Stimulated activated CD4-positive, alpha-beta T cell treated with anti-CD3 and anti-CD28 coated beads, Interleukin-12 subunit alpha, Interleukin-12 subunit beta, amount 100 ng/mL, for 48 hours (primary cell): ENCODE data around the gene RASL10B.

ENCODE experiments used
- DNase-seq, 3 donors: peaks; one replicate each; pipeline ENCODE4 v3.0.0-alpha.2; 2020; ENCODE audit warnings: low read depth in 2 of 3, low spot score in 1 of 3

The RASL10B gene

GRCh38 chr17:35716897-35717465 is 14.5 kb upstream of the RASL10B start:
- DNase-seq: no peak

DNA sequence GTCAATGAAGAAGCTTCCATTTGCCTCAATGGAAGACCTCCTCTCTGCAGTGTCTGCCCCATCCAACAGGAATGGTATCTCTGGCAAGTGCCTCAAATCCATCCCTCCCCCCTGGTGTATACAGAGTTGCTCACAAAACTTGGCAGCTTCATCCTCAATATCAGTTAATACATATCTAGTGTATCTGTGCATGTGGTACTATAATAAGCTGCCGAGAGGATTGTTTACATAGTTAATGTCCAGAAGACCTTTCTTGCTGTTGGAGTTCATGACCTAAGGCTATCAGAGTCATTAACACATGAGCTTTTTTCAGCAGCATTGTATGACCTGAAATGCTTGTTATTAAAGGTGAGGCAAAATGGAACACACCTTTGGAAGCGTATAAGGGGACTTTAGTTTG is 14.0 kb upstream of the RASL10B start:
- no peak for DNase-seq

GRCh38 chr17:35723735-35724134 is 7.7 kb upstream of the RASL10B start:
- DNase-seq: no peak

DNA sequence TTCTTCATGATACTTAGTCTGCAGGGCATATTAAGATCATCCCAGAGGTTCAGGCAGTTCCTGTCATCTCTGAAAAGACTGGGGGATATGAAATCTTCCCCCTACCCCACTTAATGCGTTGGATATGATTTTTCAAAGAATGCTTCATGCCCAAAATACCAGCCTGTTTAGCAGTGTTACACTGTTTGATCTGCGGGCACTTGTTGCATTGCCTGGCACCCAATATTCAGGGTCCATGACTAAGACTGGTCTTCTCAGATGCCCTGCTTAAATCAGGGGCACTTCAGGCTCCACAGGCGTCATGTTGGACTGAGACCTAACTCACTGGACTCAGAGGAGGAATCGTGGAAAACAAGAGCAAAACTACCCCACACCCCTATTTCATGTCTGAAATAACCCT is 6.4 kb upstream of the RASL10B start:
- no peak for DNase-seq

- DNase-seq: no peak
Observed at GRCh38 chr17:35725802-35726126, 5.7 kb upstream of the RASL10B start.

DNA sequence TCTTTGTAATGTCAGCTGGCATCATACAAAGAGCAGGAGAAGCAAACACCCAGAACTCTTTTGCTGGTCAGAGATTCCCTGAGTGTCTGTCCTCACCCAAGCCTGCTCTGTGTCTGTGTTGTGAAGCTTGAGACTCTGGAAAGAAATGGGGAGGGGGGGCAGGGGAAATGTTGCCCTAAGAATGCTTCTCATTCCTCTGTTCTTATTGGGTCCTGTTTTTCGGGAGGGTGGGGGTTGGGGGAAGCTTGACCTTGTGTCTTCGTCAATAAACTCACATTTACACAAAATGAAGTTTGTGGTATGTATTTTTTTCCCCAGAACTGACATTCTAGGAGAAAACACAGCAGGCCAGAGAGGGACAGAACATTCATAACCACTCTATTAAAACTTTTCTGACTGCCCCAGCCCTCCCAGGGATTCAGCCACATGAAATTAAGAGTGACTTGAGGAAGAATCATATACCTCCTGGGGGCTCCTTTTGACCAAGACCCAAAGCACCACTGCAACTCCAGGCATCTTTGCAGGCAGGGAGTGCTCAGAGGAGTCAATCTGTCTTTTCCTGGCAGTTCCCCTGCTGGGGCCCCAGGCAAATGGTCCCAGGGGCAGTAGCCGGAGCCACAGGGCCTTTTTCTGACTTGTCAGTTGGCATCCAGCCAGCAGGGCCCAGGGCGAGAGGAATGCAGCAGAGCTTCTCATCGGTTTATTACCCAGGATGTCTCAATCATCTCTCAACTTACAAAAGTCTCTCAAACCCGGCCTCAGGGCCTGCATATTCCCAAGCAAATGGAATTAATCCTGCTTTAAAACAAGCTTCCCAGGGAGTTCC is 5.1 kb upstream of the RASL10B start:
- no peak for DNase-seq

DNA sequence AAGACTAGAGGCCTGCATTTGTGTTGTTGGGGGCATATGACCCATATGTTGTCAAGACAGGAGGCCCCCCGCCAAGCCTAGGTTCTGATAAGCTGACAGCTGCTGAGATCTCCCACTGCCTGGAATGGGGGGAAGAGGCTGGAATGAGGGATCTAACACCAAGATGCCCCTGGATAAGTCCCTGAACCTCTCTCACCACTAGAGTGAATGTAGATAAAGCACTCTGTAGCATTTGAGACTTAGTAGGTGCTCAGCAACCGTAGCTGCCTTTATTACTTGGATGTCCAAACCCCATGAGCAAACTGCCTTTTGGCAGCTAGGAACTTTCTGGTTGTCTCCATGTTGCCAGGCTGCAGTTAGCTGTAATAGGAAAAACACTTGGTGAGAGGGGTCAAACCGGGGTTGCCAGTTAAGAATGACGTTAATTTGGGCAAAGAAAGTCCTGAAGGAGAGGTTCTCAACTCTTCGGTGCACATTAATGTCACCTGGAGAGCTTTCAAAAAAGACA is 4.4 kb upstream of the RASL10B start:
- no peak for DNase-seq

- no peak for DNase-seq
Observed at GRCh38 chr17:35727635-35728034, 3.8 kb upstream of the RASL10B start.

GRCh38 chr17:35728551-35728950 is 2.9 kb upstream of the RASL10B start:
- no peak for DNase-seq

DNA sequence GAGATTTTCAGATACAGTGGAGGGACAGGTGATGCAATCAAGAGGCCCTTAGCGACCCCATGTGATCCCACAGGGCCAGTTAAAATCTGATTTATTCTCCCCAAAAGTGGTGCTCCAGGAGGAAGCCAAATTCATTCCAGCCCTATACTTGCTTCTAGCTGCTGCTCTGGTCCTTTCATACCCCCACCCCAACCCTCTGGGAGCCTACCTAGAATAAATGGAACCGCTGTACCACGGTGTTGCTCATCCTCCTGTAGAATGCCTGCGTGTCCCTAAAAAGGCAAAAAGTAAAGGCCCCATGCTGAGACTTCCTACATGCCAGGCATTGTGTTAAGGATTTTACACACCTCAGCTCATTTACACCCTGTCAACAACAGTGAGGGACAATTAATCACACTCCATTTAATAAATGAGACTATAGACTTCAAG is 2.0 kb upstream of the RASL10B start:
- no peak for DNase-seq

DNA sequence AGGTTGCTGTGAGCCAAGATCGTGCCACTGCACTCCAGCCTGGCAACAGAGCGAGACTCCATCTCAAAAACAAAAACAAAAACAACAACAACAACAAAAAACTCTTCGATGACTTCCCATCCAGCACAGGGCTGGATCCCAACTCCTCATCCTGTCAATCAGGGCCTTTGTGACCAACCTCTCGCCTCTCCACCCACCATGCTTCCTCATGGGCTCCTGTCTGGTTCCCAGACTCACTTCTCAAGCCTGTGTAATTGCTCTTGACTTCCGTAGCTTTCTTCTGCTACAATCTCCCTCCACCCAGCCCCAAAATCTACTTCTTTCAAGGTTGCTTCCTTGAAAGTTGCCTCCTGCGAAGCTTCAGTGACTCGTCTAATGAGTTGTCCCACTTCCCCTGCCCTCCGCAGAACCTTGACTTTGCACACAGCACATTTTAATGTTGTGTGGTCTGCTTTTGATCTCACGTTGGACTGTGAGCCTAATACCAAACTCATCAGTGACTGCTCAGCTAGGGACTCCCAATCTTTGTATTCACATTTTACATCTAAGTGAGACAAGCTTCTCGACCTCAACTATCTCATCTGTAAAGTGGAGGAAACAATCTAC is 936 bp upstream of the RASL10B start:
- no peak for DNase-seq

DNA sequence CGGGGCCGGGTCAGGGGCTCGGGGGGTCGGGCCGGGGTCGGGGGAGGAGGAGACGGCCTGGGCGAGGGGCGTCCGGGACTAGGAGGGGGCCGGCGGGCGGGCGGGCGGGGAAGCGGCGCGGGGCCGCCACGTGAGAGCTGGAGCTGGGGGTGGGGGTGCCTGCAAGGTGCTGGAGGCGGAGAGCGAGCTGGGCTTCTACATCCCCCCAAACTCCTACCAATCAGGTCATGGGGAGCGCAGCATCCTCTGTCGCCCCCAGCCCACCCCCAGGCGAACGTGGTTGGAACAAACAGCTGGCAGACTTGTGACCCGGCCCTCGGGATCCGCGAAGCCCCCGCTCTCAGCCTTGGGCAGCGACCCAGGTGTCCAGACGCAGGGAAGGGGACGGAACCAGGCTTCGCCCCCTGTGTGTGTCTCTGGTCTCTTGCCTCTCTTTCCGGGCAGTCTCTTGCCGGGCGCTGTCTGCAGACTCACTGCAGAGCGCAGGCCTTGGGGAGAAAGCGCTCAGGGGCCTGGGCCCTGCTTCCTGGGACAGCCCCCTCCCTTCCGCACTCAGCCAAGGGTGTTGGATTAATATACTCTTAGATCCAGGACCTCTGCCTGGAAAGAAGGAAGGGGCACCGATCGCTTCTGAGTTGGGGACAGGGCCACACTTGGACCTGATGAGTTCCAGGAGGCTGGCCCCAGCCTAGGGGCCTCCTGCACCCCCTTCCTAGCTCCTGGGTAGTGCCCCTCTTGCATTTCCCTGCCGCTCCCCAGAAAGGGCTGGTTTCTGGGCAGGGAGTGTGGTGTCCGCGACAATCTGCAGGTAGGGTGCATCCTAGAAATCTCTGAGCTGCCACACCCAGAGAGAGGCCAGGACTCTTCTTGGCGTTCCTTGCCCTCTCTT is 722 bp downstream of the RASL10B start:
- no peak for DNase-seq

- no peak for DNase-seq
Observed at GRCh38 chr17:35732806-35733136, 1.3 kb downstream of the RASL10B start.

GRCh38 chr17:35733366-35733765 is 1.9 kb downstream of the RASL10B start:
- no peak for DNase-seq

DNA sequence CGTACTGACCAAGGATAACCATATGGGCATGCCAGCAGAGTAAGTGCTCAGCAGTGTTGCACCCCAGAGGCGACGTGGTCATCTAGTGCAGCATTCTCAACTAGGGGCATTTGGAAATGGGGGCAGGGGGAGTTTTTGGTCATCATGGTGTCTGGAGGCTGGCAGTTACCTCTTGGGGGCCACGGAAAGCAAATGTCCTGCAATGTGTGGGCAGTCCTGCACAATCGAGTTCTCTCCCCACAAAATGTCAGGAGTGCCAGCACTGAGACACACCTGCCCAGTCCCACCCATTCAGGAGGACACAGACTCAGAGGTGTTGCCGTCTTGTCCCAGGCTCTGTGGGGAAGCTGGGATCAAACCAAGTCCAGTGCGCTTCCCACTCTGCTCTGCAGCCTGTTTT is 3.0 kb downstream of the RASL10B start:
- DNase-seq: no peak

DNA sequence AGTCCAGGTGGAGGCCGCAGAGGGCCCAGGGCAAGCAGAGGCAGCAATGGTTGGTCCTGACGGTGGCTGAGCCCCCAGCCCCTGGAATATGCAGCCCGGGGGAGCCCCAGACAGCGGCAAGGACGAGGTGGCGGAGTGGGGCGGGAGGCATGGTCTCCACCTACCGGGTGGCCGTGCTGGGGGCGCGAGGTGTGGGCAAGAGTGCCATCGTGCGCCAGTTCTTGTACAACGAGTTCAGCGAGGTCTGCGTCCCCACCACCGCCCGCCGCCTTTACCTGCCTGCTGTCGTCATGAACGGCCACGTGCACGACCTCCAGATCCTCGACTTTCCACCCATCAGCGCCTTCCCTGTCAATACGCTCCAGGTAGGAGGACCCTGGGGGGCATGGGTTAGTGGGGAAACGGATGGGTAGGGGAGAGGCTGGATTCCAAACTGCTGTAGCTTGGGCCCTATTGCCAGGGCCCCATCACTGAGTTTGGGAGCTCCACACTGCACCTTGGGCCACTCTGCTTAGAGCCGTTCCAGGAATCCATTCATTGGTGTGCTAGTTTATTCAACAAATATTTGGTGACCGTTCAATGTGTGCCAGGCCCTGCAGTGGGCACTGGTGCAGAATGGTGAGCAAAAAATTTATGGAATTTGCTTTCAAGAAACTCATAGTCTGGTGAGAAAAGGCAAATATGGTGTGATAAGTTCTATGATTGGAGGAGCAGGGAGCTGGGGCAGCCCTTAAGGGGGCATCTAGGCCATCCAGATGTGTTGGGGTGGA is 3.8 kb downstream of the RASL10B start:
- no peak for DNase-seq

DNA sequence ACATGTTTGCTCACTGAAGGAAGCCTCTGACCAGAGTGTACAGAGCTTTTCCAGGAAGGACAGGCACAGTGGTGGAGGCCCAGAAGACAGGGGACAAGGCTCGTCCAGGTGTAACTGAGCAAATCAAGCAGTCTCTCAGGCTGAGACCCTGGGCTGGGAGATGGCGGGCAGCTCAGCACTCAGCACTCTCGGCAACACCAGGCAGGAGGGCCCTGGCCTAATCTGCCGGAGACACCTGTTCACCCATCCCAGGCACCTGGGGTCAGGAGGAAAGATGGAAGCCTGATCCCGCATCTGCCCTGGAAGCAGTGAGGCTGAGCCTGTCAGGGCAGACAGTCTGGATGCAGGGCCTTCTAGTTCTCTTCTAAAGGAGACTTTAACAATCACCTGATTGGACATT is 4.8 kb downstream of the RASL10B start:
- DNase-seq: no peak

DNA sequence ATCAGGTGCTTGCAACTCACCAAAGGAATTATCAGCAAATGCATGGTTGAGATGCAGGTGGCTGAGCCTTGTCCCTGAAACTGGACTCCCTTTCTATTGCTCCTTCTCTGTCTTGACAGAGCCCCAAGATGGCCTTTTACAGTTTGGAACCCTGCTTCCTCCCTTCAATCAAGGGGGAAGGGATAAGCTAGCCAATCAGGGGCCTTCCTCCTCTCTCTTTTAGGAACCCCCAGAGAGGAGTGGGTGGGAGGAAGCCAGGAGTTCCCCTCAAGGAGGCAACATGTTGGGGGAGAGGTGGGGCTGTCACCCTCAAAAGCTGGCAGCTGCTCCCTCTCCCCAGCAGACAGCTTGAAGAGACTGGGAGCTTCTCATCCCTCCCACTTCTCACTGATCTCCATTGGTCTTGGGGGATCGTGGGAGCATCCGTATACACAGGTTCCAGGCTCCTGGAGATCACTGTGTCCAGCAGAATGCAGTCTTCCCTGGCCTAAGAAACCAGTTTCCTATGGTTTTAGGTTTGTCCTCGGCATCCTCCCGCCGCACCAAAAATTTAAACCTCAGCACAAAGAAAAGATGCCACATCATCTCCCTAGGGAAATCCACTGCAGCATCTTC is 7.2 kb downstream of the RASL10B start:
- DNase-seq: no peak

DNA sequence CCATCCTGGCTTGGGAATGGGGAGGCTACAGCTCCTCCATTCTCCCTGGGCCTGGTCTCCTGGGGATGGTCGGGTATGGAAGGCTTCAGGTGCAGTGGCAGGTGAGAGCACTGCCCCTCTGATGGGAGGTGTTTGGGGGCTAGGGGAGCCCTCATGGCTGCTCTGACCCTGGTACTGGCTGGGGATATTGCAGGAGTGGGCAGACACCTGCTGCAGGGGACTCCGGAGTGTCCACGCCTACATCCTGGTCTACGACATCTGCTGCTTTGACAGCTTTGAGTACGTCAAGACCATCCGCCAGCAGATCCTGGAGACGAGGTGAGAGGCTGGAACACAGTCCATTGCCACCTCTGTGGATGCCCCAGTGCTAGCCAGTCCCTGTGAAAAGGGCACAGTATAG is 8.8 kb downstream of the RASL10B start:
- DNase-seq: no peak
